Measurements from ENCODE around the gene DGKZ.

Gene DGKZ

GRCh38 chr11:46383404-46383758 lies 36.1 kb downstream of the DGKZ start:
- no peak for DNase-seq

DNA sequence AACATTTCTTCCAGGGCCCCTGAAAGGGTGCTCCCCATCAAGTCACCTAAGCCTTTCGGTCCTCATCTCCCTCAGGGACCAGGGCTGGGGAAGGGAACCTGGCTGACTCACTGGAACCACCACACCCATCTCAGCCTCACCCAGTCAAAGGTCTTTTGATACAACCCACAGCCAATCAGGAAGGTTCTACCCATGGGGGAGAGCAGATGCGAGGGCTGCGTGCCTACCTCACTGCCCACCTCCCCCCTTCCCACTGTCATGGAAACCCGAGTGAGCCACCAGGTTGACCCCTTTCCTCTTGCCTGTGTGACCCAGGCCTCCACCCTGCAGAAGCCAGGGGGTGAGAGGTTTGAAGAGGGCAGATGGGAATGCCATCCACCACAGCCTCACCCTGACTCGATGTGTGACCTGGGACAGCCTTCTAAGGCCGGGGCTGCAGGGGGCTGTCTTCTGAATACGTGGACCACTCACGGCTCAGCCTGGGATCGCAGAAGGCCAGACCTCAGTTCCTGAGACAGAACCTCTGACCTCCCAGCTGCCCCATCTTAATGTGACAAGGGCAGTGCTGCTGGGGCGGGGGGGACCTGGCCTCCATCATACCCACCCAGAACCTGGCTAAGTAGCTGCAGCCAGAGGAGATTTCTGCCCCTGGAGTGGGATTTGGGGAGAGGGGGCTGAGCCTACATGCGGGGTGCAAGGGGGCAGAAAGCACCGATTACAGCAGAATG lies 36.9 kb downstream of the DGKZ start:
- DNase-seq = no peak

- no peak for DNase-seq
Measured at GRCh38 chr11:46385169-46386004, 38.1 kb downstream of the DGKZ start.

DNA sequence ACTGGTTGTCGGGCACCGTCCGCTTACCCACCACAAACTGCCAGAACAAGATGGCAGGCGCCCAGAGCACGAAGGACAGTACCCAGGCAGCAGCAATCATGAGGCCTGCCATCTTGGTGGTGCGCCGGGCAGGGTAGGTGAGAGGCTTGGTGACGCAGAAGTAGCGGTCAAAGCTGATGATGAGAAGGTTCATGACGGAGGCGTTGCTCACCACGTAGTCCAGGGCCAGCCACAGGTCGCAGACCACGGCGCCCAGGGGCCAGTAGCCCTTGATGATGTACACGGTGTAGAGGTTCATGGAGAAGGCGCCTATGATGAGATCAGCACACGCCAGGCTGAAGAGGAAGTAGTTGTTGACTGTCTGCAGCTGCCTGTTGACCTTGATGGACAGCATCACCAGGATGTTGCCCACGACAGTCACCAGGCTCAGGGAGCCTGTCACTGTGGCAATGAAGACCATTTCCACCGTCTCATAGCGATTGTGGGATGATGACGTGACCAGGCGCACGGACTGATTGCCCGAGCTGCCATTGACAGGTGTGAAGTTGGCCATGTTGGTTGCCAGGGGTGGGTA lies 38.8 kb downstream of the DGKZ start:
- no peak for DNase-seq

DNA sequence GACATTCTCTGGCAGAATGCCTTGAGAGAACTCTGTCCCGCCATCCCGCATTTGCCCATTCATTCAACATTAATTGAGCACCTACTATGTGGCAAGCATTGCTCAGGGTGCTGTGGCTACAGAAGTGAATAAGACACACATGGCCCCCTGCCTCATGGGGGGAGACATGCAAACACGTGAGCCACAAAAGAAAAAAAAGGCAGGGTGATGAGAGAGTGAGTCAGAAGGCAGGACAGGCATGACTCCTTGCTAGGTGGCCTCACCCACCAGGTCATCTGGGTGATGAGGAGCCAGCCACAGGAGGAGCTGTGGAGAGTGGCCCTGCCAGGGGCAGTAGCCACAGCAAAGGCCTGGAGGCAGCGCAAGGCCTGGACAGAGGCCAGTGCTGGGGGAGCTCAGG lies 39.4 kb downstream of the DGKZ start:
- DNase-seq = no peak

- DNase-seq = no peak
Measured at GRCh38 chr11:46387456-46387855, 40.2 kb downstream of the DGKZ start.

- no peak for DNase-seq
Measured at GRCh38 chr11:46387919-46388618, 40.8 kb downstream of the DGKZ start.

DNA sequence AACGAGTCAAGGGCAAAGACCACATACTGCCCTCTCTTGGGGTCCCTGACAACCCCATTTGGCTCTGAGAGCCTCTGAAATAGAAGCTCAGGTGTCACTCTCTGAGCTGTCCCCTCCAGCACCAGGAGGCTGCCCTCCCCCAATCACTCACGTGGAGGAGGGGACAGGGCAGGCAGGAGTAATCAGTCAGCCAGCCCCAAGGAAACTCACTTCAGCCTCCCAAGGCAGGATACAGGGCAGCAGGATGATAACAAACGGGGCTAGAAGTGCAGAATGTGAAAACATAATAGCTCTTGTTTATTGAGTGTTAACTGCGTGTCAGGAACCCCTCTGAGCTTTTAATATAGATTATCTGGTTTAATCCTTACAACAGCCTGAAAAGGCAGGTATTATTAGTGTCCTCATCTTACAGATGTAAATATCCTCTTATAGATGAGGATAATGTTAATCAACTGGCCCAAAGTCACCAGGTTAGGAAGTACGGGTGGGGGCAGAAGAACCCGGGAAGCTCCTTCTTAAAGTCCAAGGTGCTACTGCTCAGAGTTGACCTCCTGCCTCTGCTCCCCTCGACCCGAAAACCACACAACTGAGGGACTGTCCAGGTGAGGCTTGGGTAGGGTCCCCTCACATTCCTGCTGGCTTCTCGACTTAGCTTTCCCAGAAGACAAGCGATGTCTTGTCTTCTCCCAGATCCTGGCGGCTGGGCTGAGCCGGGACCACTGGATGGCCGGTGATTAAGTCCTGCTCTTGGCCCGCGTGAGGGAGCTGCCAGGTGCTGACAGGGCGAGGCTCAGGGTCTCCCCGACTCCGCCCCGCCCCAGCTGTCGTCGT lies 41.6 kb downstream of the DGKZ start:
- DNase-seq = no peak

DNA sequence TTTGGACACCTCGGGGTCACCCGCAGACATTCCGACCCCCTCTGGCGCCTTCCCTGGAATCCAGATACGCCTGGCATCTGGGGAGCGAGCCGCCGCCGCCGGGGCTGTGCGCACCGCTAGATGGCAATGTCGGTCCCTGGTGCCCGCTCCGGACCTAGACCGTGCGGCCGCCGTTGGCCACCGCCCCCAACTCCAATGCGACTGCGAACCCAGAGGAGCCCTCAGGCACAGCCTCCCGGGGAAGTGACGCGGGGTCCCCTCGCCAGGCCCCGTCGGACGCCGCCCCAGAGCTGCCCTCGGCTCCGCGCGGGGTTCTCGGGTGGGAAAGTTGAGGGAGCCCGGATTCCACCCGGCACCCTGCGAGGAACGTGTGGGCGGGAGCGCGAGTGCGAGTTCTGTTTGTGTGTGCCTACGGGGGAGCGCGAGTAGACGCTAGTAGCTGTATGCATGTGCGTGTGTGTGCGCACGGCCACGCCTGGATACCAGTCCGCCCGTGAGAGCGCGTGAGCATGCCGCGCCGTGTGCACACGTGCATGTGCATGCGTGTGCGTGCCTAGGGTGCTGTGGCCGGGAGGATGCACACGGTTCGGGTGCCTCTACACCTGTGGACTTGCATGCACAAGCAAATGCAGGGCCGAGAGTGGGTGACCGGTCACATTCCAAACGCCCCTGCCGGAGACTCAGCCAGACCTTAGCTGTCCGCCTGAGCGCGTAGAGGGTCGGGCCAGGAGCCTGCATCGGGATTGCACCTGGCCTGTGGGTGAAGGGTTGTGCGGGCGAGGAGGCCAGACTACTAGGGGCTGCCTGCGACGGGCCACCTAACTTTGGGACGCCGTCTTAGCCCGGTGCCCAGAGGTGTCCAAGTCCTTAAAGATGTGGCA lies 42.4 kb downstream of the DGKZ start:
- DNase-seq = peak; percentile 59

DNA sequence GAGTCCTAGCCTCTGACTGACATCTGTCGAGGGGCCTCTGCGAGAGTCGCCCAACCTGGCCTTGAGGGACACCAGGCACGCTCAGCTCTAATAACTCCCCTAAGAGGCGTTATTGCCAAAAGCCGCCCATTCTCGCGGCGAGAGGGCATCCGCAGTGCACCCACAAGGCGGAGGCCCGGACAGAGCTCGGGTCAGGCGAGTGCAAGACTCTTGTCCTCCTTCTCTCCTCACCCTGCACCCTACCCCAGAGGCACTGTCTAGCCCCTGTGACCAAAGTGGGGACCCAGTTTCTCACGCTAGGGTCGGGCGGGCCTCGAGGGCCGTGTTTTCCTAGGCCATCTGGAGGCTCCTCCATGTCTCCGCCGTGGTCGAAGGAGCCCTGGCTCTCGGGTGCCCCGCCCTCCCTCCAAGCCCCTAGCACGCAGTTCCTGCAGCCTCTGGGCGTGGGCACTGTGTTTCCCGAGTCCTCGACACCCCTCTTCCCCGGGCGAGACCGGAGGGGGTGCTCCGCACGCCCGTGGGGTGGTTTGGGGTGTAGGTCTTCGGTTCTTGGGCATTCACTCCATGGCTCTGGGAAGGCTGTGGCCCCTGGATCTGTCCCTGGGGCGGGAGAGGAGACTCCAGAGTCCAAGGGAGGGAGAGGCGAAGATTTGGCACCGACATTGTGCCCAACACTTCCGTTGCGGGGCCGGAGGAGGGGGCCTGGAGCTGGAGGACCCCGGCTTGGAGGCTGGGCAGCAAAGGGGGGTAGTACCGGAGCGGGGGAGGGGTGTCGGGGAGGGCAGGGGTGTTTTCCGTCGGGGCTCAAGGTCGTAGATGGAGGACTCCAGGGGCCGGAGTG lies 43.3 kb downstream of the DGKZ start:
- DNase-seq = no peak

DNA sequence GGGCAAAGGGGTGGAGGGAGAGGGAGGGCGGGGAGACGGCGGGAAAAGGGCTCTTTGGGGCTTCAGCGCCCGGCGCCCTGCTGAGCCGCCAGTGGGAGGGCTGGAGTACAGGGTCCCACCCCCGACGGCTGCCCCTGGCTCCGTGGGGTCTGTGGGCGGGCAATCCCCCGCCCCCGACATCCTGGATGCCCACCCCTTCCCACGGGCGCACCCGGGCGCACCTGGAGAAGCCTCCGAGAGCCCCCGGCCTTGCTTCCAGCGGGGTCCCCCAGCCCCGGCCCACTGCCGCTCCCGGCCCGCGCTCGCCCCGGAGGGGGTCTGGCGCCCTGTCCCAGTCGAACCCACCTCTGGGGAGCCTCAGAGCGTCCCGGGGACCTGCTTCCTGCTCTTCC lies 43.9 kb downstream of the DGKZ start:
- DNase-seq = no peak

GRCh38 chr11:46391578-46392420 lies 44.5 kb downstream of the DGKZ start, which contains the start of gene CHRM4:
TSS of gene CHRM4 (minus strand) at chr11:46391776. CDS start at chr11:46386557, 5,219 bp downstream.
- DNase-seq = no peak

GRCh38 chr11:46392421-46393230 lies 45.4 kb downstream of the DGKZ start:
- DNase-seq = peak; percentile 73

- DNase-seq = no peak
Measured at GRCh38 chr11:46393231-46393616, 46.0 kb downstream of the DGKZ start.

GRCh38 chr11:46393759-46394158 lies 46.5 kb downstream of the DGKZ start:
- no peak for DNase-seq

- no peak for DNase-seq
Measured at GRCh38 chr11:46397526-46397925, 50.3 kb downstream of the DGKZ start.

DNA sequence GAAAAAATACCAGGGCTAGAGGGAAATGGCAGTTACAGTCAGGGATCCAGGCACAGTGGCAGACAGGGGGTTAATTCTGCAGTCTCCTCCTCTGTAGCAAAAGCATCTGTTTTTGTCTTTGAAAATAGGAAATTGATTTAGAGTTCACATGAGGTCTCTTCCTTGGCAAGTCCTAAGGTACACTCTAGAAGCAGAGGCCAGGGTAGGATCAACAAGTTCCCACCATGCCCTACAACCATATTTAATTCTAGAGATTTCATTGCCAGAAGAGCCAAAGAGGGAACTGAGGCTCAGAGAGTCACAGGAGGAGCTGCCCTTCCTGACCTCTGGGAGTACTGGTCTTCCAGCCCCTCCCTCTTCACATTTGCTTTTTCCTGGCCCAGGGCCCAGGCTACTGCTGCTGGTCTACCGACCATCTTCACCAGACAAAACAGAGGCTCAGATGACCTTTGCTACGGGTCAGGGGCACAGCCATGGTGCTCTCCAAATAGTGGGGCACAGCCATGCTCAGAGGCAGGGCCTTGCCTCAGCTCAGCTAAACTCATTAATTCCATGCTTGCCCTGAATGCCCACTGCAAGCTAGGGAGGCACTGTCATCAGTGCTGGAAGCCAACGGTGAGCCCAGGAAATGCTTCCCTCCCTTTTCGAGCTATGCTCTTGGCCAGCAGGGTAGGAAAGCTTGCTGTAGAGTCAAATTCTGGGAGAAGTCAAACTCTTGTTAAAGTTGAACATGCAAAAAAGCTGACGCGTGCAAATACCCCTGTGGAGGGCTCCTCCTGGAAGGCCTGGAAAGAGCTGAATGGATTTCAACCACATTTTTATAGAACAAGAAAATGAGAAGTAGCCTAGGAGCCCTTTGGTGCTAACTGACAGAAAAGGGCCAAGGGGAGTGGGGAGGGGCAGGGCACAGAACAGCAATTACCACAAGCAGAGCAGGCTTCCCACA lies 56.0 kb downstream of the DGKZ start:
- no peak for DNase-seq

All from fibroblast of skin of right biceps (primary cell).